Endodermal cell (in vitro differentiated cells): Measurements from ENCODE around the gene PCID2. TPM values are rescaled to one million over a fixed set of nuclear protein-coding genes. Genes with fewer than 3 reads are reported as not detected.
"Not testable (repeated sequence)": the region's sequence is repeated elsewhere in the genome, so short reads cannot be mapped to it uniquely, and the experiment has no call there.

ENCODE experiments used
- DNase-seq: peaks from one replicate; pipeline ENCODE4 v3.0.0-alpha.2; 2017
- H3K27ac ChIP-seq: 2 replicates; pipeline ENCODE4 v1.5.1; 2013; ENCODE audit warnings: mild to moderate bottlenecking, low read depth, low read length, moderate library complexity
- H3K27me3 ChIP-seq: 2 replicates; pipeline ENCODE4 v1.6.1; 2013; ENCODE audit warnings: mild to moderate bottlenecking, low read length, moderate library complexity; ENCODE audit not compliant: insufficient read depth, control insufficient read depth, poor library complexity, severe bottlenecking
- H3K36me3 ChIP-seq: 2 replicates; pipeline ENCODE4 v1.7.0; 2013; ENCODE audit warnings: mild to moderate bottlenecking, low read length, moderate library complexity; ENCODE audit not compliant: control insufficient read depth, insufficient read depth
- H3K4me1 ChIP-seq: one replicate; pipeline ENCODE4 v1.7.0; 2013; ENCODE audit warnings: low read length; ENCODE audit not compliant: control insufficient read depth, insufficient read depth
- H3K4me3 ChIP-seq: 2 replicates; pipeline ENCODE4 v1.5.1; 2013; ENCODE audit warnings: mild to moderate bottlenecking, low read length, moderate library complexity
- H3K9ac ChIP-seq: 2 replicates; pipeline ENCODE4 v1.6.1; 2013; ENCODE audit warnings: mild to moderate bottlenecking, low read length, moderate library complexity; ENCODE audit not compliant: poor library complexity, severe bottlenecking; ENCODE audit errors: extremely low read depth
- H3K9me3 ChIP-seq: 2 replicates; pipeline ENCODE4 v1.6.1; 2013; ENCODE audit warnings: mild to moderate bottlenecking, low read length, moderate library complexity; ENCODE audit not compliant: control insufficient read depth
- H3K27ac Mint-ChIP-seq: 2 replicates; pipeline ENCODE4 v1.8.0; 2020; ENCODE audit warnings: mixed read lengths
- H3K27me3 Mint-ChIP-seq: 2 replicates; pipeline ENCODE4 v1.8.0; 2021; ENCODE audit warnings: mild to moderate bottlenecking, mixed read lengths; ENCODE audit not compliant: insufficient read depth
- H3K36me3 Mint-ChIP-seq: 2 replicates; pipeline ENCODE4 v1.8.0; 2020; ENCODE audit warnings: low read depth, mixed read lengths
- H3K4me1 Mint-ChIP-seq: 2 replicates; pipeline ENCODE4 v1.8.0; 2020; ENCODE audit warnings: mixed read lengths
- H3K4me3 Mint-ChIP-seq: 2 replicates; pipeline ENCODE4 v1.8.0; 2020; ENCODE audit warnings: mild to moderate bottlenecking, moderate library complexity, mixed read lengths
- H3K9me3 Mint-ChIP-seq: 2 replicates; pipeline ENCODE4 v1.8.0; 2020; ENCODE audit warnings: mild to moderate bottlenecking, mixed read lengths
- CTCF ChIP-seq: fragments of 200-600 bp; sonication (generic); conservative IDR thresholded peaks from 2 replicates; pipeline ENCODE4 v1.5.0; 2021; ENCODE audit warnings: antibody characterized with exemption, mild to moderate bottlenecking
- WGBS, 2 experiments: methylation state at CpG; one replicate each; pipeline versions ENCODE4 v1.1.5 to v1.1.7; 2013; ENCODE audit warnings: missing lambda C conversion rate in 2 of 2, mixed read lengths in 1 of 2; ENCODE audit not compliant: insufficient coverage in 1 of 2, insufficient read length in 1 of 2; 5-methylcytosine and 5-hydroxymethylcytosine counted together
- long read RNA-seq, 4 experiments: library from polyadenylated mRNA in 2 of 4; library from RNA in 1 of 4; library from capped mRNA in 1 of 4; stranded (forward) in 3 of 4; unstranded in 1 of 4; transcript quantifications; one replicate each; pipeline ENCODE4 v2.0.0, GENCODE V29; 2020 to 2021; ENCODE audit warnings: inconsistent platforms in 1 of 4
- polyA plus RNA-seq, 2 experiments: library from polyadenylated mRNA; stranded (reverse); fragments of 50-300 nt; gene quantifications; one replicate each; pipeline ENCODE4 v1.2.3, GENCODE V29; 2013
- total RNA-seq, 2 donors: library from RNA; stranded (reverse); fragmentation: NEBNext Ultra II Directional in 1 of 2; extraction: Animal tissue kit (Norgen Biotek cat#: 25700) in 1 of 2; gene quantifications; 2 replicates in 1 of 2; 3 replicates in 1 of 2; pipeline ENCODE4 v1.2.1, GENCODE V29; 2021

The PCID2 gene
- 10 to 100 TPM; 70.5 to 71.7 TPM for total RNA-seq
- 55.5 TPM for polyA plus RNA-seq (2013, experiment 1 of 2)
- 54.2 TPM for polyA plus RNA-seq (2013, experiment 2 of 2)
- long read RNA-seq, experiment 1, partial matches to known transcripts = 4 of 17 reads
- long read RNA-seq, experiment 1, other reads (novel, unspliced or antisense) = 13 of 17 reads
- long read RNA-seq, experiment 2, transcript PCID2-202 (14 exons, 1,898 nt) = major isoform, 56 of 128 reads
- long read RNA-seq, experiment 2, transcript PCID2-206 (15 exons, 1,671 nt) = minor isoform, 28 of 128 reads
- long read RNA-seq, experiment 2, transcript PCID2-205 (15 exons, 1,654 nt) = minor isoform, 16 of 128 reads
- long read RNA-seq, experiment 2, partial matches to known transcripts = 9 of 128 reads
- long read RNA-seq, experiment 2, other reads (novel, unspliced or antisense) = 19 of 128 reads
- long read RNA-seq, experiment 3, transcript PCID2-202 (14 exons, 1,898 nt) = major isoform, 225 of 408 reads
- long read RNA-seq, experiment 3, transcript PCID2-203 (14 exons, 2,372 nt) = minor isoform, 11 of 408 reads
- long read RNA-seq, experiment 3, transcript PCID2-205 (15 exons, 1,654 nt) = minor isoform, 39 of 408 reads
- long read RNA-seq, experiment 3, transcript PCID2-206 (15 exons, 1,671 nt) = minor isoform, 46 of 408 reads
- long read RNA-seq, experiment 3, partial matches to known transcripts = 31 of 408 reads
- long read RNA-seq, experiment 3, other reads (novel, unspliced or antisense) = 54 of 408 reads
- long read RNA-seq, experiment 4, transcript PCID2-206 (15 exons, 1,671 nt) = minor isoform, 31 of 131 reads
- long read RNA-seq, experiment 4, transcript PCID2-205 (15 exons, 1,654 nt) = minor isoform, 27 of 131 reads
- long read RNA-seq, experiment 4, transcript PCID2-202 (14 exons, 1,898 nt) = major isoform, 44 of 131 reads
- long read RNA-seq, experiment 4, partial matches to known transcripts = 11 of 131 reads
- long read RNA-seq, experiment 4, other reads (novel, unspliced or antisense) = 18 of 131 reads

GRCh38 chr13:113208421-113209335 is at the start of gene PCID2:
TSS of gene PCID2 (minus strand) at chr13:113208669. CDS start at chr13:113208634, 35 bp downstream.
- H3K36me3 ChIP-seq = peaks cover 58% of the 10 kb centered on the region
- 0 to 1% methylated on average over 26 to 103 of the region's 103 CpGs for WGBS, 2 experiments
- no peaks in the 10 kb centered on the region for H3K4me1 ChIP-seq
- peak; percentile 8 for TF ChIP-seq CTCF
- Mint-ChIP-seq H3K27me3 (no peaks in the 10 kb centered on the region), H3K27ac (peak within 1 kb of the TSS; percentile 81), H3K4me1 (peaks cover 39% of the 10 kb centered on the region), H3K36me3 (peaks cover 40% of the 10 kb centered on the region), H3K4me3 (peak within 1 kb of the TSS; percentile 84), H3K9me3 (no peaks in the 10 kb centered on the region)
- DNase-seq = peak; percentile 97
- no peaks in the 10 kb centered on the region for H3K27me3 ChIP-seq
- H3K4me3 ChIP-seq = peak within 1 kb of the TSS; percentile 100
- H3K27ac ChIP-seq = peak within 1 kb of the TSS; percentile 95
- peak within 1 kb of the TSS; percentile 94 for H3K9ac ChIP-seq
- no peaks in the 10 kb centered on the region for H3K9me3 ChIP-seq

GRCh38 chr13:113257908-113258307 is 49.4 kb upstream of the PCID2 start:
- H3K27me3 ChIP-seq, H3K4me3 Mint-ChIP-seq, DNase-seq, H3K27ac ChIP-seq, H3K4me1 ChIP-seq, H3K4me1 Mint-ChIP-seq, H3K27me3 Mint-ChIP-seq, H3K9me3 ChIP-seq, H3K9ac ChIP-seq, H3K9me3 Mint-ChIP-seq, H3K4me3 ChIP-seq: not testable (repeated sequence)
- peaks cover 77% of the 10 kb centered on the region for H3K36me3 Mint-ChIP-seq
- peak overlapping the region; percentile 66 for H3K27ac Mint-ChIP-seq
- WGBS, 2 experiments = 95 to 100% methylated on average over 1 to 6 of the region's 6 CpGs
- peaks cover 92% of the 10 kb centered on the region for H3K36me3 ChIP-seq

GRCh38 chr13:113252516-113253095 is 44.1 kb upstream of the PCID2 start:
- no peak for TF ChIP-seq CTCF
- H3K9me3 Mint-ChIP-seq = no peaks in the 10 kb centered on the region

More at GRCh38 chr13:113252516-113253095, 44.1 kb upstream of the PCID2 start:
- Mint-ChIP-seq H3K27ac (peak overlapping the region; percentile 59), H3K36me3 (peaks cover 83% of the 10 kb centered on the region), H3K27me3 (no peaks in the 10 kb centered on the region), H3K4me1 (peaks cover 6% of the 10 kb centered on the region), H3K4me3 (no peak overlapping the region)
- 93 to 96% methylated on average over 11 of the region's 11 CpGs for WGBS, 2 experiments
- no peak for DNase-seq
- no peaks in the 10 kb centered on the region for H3K27me3 ChIP-seq
- no peak overlapping the region for H3K9ac ChIP-seq
- H3K4me3 ChIP-seq = no peak overlapping the region
- H3K36me3 ChIP-seq = peaks cover 98% of the 10 kb centered on the region
- H3K27ac ChIP-seq = no peak overlapping the region
- peaks cover 2% of the 10 kb centered on the region for H3K4me1 ChIP-seq
- no peaks in the 10 kb centered on the region for H3K9me3 ChIP-seq
